HG03342 (cell line): ENCODE measurements around the gene BRI3BP.
"Not testable (repeated sequence)": the region's sequence is repeated elsewhere in the genome, so short reads cannot be mapped to it uniquely, and the experiment has no call there.

ENCODE experiments used
- ATAC-seq: cut with Tn5 transposase; IDR thresholded peaks from one replicate; pipeline ENCODE4 v1.9.1; 2021; ENCODE audit warnings: mild to moderate bottlenecking, moderate library complexity; ENCODE audit not compliant: unreplicated experiment

Gene BRI3BP

GRCh38 chr12:125018356-125018755 lies 24.9 kb downstream of the BRI3BP start:
- ATAC-seq, result no peak

GRCh38 chr12:125021096-125021495 lies 27.7 kb downstream of the BRI3BP start:
- ATAC-seq, result no peak

GRCh38 chr12:125021771-125022170 lies 28.3 kb downstream of the BRI3BP start:
- ATAC-seq, result no peak

DNA sequence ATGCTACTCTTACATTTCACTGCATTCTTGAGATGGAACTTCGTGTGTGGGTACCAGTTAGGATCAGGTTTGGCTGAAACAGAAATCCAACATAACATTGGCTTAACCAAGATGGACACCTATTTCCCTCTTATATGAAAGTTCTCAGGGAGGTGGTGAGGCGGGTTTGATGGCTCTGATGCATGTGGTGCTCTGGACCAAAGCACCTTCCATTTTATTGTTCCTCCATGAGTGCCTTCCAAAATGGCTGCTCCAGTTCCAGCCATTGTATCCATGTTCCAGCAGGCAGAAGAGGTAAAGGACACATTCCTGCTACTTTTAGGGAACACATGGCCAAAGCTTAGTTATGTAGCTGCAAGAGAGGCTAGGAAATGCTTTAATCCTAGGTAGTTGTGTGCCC lies 29.6 kb downstream of the BRI3BP start:
- ATAC-seq, result no peak

GRCh38 chr12:125024949-125025563 lies 31.6 kb downstream of the BRI3BP start:
- no peak for ATAC-seq

GRCh38 chr12:125025606-125026235 lies 32.3 kb downstream of the BRI3BP start:
- ATAC-seq, result no peak

DNA sequence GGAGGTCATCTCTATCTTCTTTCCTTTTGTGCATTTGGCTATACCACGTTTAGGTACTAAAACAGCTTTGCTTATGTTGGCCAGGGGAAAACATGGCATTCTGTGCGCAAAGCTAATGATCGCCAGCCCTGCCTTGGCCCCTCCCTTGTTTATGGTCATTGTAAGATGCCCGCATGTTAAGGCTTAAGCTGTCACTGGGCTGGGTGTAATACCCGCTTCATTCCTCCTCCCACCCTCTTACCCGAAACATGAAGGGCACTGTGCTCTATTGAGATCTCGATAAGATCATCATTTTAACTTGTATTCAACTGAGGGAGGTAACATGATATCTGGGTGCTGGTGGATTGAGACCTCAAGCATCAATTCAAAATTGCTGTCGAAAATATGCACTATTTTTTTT lies 34.7 kb downstream of the BRI3BP start:
- no peak for ATAC-seq

DNA sequence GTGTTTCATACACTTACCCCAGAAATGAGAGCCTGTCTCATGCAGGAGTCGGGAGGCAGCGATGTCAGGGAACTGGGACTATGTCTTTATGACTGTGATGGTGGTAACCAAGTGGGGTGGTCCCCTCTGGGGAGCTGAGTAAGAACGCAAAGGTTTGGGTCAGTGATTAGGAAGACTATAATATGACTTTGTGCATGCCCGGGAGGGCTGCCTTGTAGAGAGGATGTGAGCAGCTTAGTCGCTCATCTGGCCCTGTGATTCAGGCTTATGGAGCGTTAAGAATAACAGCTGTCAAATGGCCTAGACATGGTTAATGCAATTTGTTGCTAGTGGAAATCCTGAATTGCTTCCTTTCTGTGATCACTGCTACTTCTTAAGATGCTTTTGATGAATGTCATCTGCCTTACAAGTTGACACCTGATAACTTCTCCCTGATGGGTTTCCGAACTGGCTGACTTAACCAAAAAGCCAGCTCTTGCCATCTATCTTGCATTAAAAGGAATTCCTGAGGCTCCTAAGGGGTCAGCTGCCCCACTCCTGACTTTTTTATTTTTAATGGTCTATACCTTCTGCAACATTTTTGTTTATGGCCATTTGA lies 36.4 kb downstream of the BRI3BP start:
- no peak for ATAC-seq

DNA sequence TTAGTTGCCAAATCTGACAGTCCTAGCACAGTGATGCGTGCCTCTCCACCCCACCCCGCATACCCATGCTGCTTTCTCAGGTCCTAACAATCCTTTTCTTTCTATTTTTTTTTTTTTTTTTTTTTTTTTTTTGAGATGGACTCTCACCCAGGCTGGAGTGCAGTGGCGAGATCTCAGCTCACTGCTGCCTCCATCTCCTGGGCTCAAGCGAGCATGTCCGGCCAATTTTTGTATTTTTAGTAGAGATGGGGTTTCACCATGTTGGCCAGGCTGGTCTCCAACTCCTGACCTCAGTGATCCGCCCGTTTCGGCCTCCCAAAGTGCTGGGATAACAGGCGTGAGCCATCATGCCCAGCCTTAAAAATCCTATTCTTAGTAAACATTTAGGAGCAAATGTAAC lies 38.0 kb downstream of the BRI3BP start:
- not testable (repeated sequence) for ATAC-seq

GRCh38 chr12:125032466-125033152 lies 39.2 kb downstream of the BRI3BP start:
- ATAC-seq, result no peak

DNA sequence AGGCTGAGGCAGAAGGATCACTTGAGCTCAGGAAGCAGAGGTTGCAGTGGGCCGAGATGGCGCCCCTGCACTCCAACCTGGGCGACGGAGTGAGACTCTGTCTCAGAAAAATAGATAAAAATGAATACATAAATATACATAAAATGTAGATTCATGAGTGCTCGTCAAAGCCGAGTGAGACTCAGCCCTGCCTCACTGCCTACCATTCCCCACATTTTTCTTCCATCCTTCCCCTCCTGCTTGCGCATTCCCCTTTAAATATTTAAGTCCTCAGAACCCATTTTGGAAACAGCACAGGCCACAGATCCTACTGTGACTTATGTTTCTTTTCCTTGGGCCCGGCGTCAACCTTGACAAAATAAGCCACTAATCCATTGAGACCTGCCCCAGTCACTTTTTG lies 39.8 kb downstream of the BRI3BP start:
- ATAC-seq, result no peak

DNA sequence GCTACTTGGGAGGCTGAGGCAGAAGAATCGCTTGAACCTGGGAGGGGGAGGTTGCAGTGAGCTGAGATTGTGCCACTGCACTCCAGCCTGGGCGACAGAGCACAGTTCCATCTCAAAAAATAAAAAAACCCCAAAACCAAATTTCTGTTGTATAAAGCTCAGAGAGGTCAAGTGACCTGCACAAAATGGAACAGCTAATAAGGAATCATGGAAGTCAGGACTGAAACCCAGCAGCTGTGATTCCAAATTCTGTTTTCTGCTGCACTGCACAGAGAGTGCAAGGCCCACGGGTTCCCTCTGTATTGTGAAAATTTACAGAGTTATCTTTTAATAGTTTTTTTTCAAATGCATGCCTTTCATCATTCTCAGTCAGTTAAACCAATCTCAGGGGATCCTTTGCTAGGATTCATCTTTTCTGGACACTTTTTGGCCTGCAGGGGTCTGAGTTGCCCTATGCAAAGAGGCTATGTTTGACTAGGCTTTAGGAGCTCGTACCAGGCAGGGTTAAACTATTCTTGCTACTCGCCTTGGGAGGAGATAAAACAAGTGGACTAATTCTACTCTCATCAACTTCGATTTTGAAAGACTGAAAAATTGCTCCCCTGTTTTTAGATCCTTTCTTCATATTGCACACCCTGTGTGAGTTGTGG lies 45.7 kb downstream of the BRI3BP start:
- no peak for ATAC-seq

- no peak for ATAC-seq
Observed at GRCh38 chr12:125049093-125049458, 55.6 kb downstream of the BRI3BP start.

DNA sequence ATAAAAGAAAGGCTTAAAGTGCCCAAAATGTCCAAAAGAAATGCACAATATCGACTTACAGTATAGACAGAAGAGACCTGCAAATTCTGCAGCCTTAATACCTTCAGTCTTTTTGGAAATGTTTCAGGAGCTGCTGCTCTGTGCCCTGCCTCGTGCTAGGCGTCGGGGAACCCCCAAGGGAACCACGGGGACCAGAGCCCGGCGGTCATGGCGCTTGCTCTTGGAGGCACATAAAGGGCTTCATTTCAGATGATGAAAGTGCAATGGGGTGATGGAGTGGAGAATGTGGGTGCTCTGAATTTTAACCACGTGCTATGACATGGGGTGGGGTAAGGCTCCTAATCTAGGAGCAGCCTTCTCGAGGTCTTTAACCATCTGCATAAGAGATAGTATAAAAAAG lies 57.0 kb downstream of the BRI3BP start:
- no peak for ATAC-seq

- no peak for ATAC-seq
Observed at GRCh38 chr12:125050868-125051267, 57.4 kb downstream of the BRI3BP start.

DNA sequence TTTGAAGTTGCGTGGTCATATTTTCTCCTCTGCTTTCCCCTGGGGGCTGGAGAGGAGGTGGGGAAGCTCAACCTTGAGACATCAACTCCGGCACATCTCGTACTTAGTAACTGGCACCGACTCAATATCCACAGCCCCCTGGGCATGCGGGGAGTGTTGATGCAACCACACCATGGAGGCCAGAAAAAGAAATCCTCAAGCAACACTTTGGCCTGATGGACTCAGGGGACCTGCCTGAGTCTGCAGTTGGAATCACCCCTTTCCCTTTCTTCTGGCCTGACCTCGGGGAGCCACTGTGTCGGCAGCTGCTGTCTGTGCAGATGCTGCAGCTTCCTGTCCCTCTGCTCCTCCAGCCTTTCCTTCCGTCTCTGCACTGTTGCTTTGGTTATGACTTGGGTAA lies 60.4 kb downstream of the BRI3BP start:
- ATAC-seq, result no peak

DNA sequence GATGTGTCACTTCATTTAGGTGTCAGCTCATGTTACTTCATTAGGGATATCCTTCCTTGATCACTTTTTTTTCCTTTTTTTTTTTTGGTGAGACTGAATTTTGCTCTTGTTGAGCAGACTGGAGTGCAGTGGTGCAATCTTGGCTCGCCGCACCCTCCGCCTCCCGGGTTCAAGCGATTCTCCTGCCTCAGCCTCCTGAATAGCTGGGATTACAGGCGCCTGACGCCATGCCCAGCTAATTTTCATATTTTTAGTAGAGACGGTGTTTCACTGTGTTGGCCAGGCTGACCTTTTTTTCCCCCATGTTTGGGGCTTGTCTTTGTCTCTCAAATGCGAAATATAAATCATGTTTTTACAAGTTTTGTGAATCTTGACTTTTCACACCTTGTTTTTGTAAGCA lies 62.1 kb downstream of the BRI3BP start:
- no peak for ATAC-seq

- ATAC-seq, result no peak
Observed at GRCh38 chr12:125056306-125056705, 62.9 kb downstream of the BRI3BP start.

GRCh38 chr12:125057708-125058107 lies 64.3 kb downstream of the BRI3BP start:
- ATAC-seq, result no peak

DNA sequence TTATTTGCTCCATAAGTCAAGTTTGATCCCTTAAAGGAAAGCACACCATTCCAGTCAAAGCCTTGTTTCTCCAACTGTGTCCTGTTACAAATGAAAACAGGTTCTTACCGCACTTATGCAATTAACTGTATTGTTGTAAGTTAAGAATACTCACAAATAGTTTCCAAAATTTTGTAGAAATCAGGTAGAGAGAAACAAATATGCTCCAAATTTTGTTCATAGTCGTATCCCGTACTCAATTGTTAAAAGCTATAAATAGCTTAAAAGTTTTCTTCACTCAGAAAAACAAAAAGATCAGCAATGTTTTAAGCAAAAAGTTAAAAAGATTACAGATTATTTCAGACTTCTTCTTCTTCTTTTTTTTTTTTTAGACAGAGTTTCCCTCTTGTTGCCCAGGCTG lies 67.8 kb downstream of the BRI3BP start:
- ATAC-seq, result no peak

DNA sequence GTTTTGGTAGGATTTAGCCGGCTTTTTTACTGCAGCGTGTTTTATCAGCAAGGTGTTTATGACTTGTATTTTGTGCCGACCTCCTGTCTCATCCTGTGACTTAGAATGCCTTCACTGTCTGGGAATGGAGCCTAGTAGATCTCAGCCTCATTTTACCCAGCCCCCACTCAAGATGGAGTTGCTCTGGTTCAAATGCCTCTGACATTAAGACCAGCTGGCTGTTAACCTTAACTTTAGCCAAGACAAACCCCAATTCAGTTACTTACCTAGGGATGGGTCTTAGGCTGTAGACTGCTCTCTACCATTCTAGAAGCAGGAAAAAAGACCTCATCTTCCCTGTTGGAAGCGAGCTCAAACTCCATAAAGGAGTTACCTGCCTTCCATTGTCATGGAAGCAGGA lies 70.1 kb downstream of the BRI3BP start:
- not testable (repeated sequence) for ATAC-seq

GRCh38 chr12:125064492-125064891 lies 71.0 kb downstream of the BRI3BP start:
- ATAC-seq, result no peak
